Activated CD8-positive, alpha-beta memory T cell treated with anti-CD3 and anti-CD28 coated beads, Interleukin-2, amount 10 ng/mL, durations not matched to agents 7 days and 5 days (primary cell): Measurements from ENCODE around the gene C9orf50. TPM values are rescaled to one million over a fixed set of nuclear protein-coding genes. Genes with fewer than 3 reads are reported as not detected.

Source experiments
- ATAC-seq: fragments of 150-1000 bp; cut with Tn5 transposase; one replicate; pipeline ENCODE4 v1.10.0; 2021; ENCODE audit warnings: moderate library complexity
- CTCF ChIA-PET: fragments of 350-600 bp; sonication (Branson Sonifier 250); formaldehyde crosslinking; loops from one replicate; lab custom pipeline; 2021; ENCODE audit warnings: antibody characterized with exemption; lab: Charles Lee
- DNase-seq: peaks from one replicate; pipeline ENCODE4 v3.0.0-alpha.2; 2020
- H3K27ac Mint-ChIP-seq: one replicate; pipeline ENCODE4 v1.8.0; 2021; ENCODE audit warnings: mild to moderate bottlenecking, mixed read lengths
- H3K27me3 Mint-ChIP-seq: one replicate; pipeline ENCODE4 v1.8.0; 2021; ENCODE audit warnings: mixed read lengths
- H3K36me3 Mint-ChIP-seq: one replicate; pipeline ENCODE4 v1.8.0; 2021; ENCODE audit warnings: mild to moderate bottlenecking, mixed read lengths
- H3K4me1 Mint-ChIP-seq: one replicate; pipeline ENCODE4 v1.8.0; 2021; ENCODE audit warnings: mixed read lengths
- H3K4me3 Mint-ChIP-seq: one replicate; pipeline ENCODE4 v1.8.0; 2021; ENCODE audit warnings: mild to moderate bottlenecking, moderate library complexity, mixed read lengths
- H3K9me3 Mint-ChIP-seq: one replicate; pipeline ENCODE4 v1.8.0; 2022; ENCODE audit warnings: low read depth, mixed read lengths
- total RNA-seq, 2 experiments: library from RNA; stranded (reverse); gene quantifications; one replicate each; pipeline ENCODE4 v1.2.3, GENCODE V29; 2021

The C9orf50 gene
- total RNA-seq, 2 experiments from 2014 or later, result not detected

DNA sequence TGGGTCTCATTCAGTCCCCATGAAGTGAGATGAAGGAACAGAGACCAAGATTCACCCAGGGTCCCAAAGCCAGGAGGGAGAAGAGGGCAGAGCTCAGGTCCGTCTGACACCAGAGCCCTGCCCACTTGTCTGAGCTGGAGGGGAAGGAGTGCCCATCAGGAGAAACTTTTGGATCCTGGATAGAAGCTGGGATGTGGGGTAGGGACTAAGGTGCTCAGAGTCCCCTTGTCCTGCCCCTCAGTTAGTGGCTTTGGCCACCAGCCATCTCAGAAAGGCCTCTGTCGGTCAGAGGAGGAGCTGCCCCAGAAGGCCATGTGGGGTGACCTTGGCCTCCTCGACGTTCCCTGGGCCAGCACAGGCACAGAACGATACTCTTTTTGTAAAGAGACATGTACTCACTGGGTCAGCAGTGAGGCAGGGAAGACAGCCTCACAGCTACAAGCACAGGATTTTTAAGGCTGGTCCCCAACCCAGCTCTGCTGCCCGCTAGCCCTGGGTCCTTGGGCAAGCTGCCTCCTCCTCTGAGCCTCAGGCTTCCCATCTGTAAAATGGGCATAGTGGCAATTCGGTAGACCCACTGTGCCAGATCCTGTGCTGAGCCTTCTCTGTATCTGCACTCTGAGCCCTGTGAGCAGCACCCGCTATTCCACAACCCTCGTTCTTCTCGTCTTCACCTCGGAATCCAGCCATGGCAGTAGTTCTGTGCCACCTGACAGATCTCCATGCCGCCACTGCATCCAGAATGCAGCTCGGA, 49.4 kb downstream of the C9orf50 start:
- peaks cover 24% of the 10 kb centered on the region for H3K4me1 Mint-ChIP-seq
- peaks cover 3% of the 10 kb centered on the region for H3K36me3 Mint-ChIP-seq
- DNase-seq (no peak), ATAC-seq (no peak)
- peak overlapping the region; percentile 61 for H3K27ac Mint-ChIP-seq
- CTCF ChIA-PET, result interaction anchor here (1.2 to 4.7 kb wide), 3 partner anchors 9 to 433 kb away, joined by 3 to 17 read pairs (median 4); no protein-coding TSS in a partner anchor
- H3K27me3 Mint-ChIP-seq, result peaks cover 29% of the 10 kb centered on the region
- peaks cover 6% of the 10 kb centered on the region for H3K9me3 Mint-ChIP-seq
- no peak overlapping the region for H3K4me3 Mint-ChIP-seq

DNA sequence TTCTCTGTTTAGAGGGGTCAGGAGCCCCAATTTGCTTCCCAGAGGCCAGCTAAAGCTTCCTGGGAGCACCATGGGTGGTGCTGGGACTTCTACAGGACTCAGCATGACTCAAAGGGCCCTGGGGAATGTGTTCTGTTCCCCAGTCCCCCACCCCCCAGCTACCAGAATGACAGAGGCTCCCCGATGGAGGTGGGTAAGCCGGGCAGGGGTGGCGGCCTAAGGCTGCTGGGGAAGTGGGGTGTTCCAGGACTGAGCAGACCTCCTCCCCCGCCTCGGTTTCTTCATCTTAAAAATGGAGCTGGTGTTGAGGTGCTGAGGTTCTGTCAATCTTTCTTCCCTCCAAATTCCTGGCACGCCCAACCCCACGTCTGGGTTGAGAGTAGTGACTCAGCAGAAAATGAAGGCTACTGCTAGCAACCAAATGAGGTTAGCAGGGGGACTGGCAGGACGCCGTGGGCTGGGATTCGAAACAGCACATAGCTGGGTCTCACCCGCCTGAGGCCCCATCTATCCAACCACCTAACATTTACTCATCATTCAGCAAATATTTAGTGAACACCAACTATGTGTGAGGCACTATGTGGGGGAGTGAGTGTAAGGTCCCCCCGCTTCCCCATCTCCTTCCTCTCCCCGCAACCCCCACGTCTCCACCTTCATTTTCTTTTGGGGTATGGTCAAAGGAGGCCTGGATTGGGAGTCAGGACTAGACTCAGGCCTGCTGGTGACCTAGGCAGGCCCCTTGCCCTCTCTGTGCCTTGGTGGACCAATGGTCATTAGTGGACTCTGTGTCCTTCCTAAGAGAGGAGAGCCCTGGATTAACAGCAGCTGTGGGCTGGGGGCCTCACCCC, 50.2 kb downstream of the C9orf50 start:
- peaks cover 6% of the 10 kb centered on the region for H3K9me3 Mint-ChIP-seq
- no peak for DNase-seq
- H3K27ac Mint-ChIP-seq, result peak overlapping the region; percentile 61
- peaks cover 3% of the 10 kb centered on the region for H3K36me3 Mint-ChIP-seq
- peaks cover 24% of the 10 kb centered on the region for H3K4me1 Mint-ChIP-seq
- CTCF ChIA-PET, result interaction anchor here (0.6 to 4.7 kb wide), 5 partner anchors 10 to 439 kb away, joined by 3 to 17 read pairs (median 4); no protein-coding TSS in a partner anchor
- peaks cover 33% of the 10 kb centered on the region for H3K27me3 Mint-ChIP-seq
- peak; percentile 21 for ATAC-seq
- H3K4me3 Mint-ChIP-seq, result no peak overlapping the region

DNA sequence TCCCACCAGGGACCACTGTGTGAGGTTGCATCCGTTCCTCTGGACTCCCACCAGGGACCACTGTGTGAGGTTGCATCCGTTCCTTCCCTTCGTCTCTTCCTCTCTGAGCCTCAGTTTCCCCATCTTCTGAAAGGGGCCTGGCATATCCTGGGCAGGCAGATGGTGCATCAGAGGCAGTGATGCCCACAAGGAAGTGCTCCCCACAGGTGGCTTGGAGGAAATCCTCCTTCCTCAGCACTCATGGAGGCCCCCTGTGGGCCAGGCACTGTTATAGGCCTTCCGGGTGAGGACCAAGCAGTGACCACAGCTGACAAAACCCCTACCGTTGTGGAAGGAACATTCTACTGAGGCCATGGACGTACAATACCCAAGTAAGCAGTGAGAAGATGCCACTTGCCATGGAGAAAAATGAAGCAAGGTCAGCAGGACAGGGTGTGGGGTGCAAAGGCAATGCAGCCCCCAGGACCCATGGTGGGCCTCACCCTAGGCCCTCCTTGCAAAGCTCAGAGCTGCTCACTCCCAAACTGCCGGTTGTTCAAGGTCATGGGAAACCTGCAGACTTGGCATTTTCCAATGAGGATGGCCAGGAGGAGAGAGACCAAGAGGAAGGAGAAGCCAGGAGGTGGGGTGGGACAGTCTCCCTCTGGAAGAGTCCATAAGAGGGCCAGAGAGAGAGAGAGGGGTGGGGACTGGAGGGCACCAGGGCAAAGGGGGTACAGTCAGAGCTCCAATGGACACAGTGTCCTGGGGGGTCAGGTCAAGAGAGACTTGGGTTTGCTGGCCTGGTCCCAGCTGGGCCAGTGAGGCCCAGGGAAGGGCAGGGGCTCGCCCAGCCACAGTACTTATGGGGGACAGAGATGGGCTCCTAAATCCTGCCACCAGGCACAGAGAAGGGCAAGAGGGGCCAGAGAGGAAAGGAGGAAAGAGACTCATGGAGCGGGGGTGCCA, 51.1 kb downstream of the C9orf50 start:
- Mint-ChIP-seq H3K27ac (no peak overlapping the region), H3K4me3 (peak overlapping the region; percentile 56), H3K27me3 (peaks cover 33% of the 10 kb centered on the region), H3K9me3 (peaks cover 6% of the 10 kb centered on the region), H3K36me3 (peaks cover 3% of the 10 kb centered on the region), H3K4me1 (peaks cover 24% of the 10 kb centered on the region)
- no peak for DNase-seq
- ATAC-seq, result no peak
- CTCF ChIA-PET, result interaction anchor here (2.0 to 4.7 kb wide), 2 partner anchors 11 to 438 kb away, joined by 4 to 17 read pairs; no protein-coding TSS in a partner anchor

DNA sequence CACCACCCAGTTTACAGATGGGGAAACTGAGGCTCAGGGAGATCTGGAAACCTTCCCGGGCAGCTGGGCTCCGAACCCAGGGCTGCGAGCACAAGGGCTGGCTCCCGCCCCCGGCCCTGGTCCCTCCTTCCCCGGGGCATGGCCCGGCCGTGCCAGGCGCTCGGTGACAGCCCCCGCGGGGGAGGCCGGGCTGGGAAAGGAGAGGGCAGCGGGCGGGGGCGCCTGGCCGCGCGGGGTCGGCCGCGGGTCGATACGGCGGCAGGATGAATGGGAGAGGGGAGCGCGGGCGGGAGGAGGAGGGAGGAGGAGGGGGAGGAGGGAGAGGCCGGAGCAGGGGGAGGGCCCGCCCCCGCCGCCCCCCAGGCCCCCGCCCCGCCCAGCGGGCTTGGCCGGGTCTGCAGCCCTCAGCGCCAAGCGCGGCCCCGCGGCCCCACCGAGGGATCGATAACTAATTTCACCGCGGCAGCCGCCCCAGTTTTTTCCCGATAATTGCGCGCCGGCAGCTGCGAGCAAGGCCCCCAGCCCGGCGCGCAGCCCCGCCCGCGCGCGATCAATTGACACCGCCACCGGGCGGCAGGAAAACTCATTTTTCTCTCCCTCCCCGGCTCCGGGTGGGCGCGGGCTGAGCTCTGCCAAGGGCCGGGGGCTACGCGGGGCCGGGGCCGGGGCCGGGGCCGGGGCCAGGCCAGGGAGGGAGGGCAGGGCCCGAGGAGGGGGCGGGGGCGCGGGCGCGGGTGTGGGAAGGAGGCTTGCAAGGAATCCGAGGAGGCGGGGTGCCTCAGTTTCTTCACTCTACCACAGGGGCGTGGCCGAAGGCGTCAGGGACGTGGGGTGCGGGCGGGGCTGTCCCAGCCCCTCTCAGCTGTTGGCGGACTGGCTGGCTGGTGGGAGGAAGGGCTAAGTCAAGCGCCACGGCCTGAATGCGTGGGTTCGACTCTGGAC, 52.1 kb downstream of the C9orf50 start:
- H3K27ac Mint-ChIP-seq, result no peak overlapping the region
- H3K27me3 Mint-ChIP-seq, result peaks cover 33% of the 10 kb centered on the region
- peaks cover 3% of the 10 kb centered on the region for H3K36me3 Mint-ChIP-seq
- H3K9me3 Mint-ChIP-seq, result peaks cover 3% of the 10 kb centered on the region
- peaks cover 24% of the 10 kb centered on the region for H3K4me1 Mint-ChIP-seq
- DNase-seq (no peak), ATAC-seq (peak; percentile 40)
- CTCF ChIA-PET, result interaction anchor here (2.0 to 4.7 kb wide), 2 partner anchors 12 to 437 kb away, joined by 4 to 17 read pairs; no protein-coding TSS in a partner anchor
- peak overlapping the region; percentile 56 for H3K4me3 Mint-ChIP-seq

DNA sequence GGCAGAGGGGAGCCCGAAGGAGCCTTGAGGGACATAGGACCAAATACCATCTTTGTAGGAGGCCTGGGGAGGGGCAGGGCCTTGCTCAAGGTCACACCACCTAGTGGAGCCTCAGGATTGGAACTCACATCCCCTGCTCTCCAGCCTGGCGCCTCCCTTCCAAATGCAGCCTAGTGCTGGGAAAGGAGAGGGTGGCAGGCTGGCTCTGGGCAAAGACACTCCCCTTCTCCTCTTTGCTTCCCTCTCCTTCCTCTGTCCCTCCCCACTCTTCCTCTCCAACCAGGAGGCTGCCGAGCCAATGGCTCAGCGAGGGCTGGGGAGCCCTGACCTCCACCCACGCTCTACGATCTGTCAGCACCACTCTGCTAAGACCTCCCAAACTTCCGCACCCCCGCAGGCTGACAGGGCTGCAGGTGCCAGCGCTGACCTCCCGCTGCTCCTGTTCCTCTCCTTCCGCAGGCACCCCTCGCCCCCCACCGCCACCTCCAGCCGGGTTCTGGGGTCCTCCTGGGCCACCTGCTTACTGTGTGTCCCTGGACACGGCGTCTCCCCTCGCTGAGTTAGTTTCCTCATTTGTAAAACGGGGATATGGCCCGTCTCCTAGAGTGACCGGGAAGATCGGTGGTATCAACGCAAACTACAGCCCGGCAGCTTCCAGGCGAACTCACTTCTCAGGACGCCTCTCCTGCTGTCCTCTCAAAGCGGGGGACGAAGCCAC, 52.9 kb downstream of the C9orf50 start:
- CTCF ChIA-PET, result interaction anchor here (2.0 to 4.7 kb wide), 2 partner anchors 13 to 436 kb away, joined by 4 to 17 read pairs; no protein-coding TSS in a partner anchor
- ATAC-seq (no peak), DNase-seq (no peak)
- Mint-ChIP-seq H3K4me3 (peak overlapping the region; percentile 15), H3K4me1 (peaks cover 24% of the 10 kb centered on the region), H3K27ac (no peak overlapping the region), H3K36me3 (no peaks in the 10 kb centered on the region), H3K9me3 (no peaks in the 10 kb centered on the region), H3K27me3 (peaks cover 33% of the 10 kb centered on the region)

DNA sequence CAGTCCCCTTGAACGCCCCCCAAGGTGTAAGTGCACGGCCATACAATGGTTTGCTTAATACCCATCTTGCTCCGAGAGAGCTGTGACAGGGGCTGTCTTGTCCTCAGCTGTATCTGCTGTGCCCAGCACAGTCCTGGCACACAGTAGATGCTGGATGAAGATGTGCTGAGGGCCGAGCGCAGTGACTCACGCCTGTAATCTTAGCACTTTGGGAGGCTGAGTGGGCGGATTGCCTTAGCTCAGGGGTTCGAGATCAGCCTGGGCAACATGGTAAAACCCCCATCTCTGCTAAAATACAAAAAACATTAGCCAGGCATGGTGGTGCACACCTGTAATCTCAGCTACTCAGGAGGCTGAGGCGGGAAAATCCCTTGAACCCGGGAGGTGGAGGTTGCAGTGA, 53.6 kb downstream of the C9orf50 start:
- Mint-ChIP-seq H3K27ac (no peak overlapping the region), H3K9me3 (no peaks in the 10 kb centered on the region), H3K4me1 (peaks cover 24% of the 10 kb centered on the region), H3K36me3 (no peaks in the 10 kb centered on the region), H3K27me3 (peaks cover 33% of the 10 kb centered on the region), H3K4me3 (no peak overlapping the region)
- no peak for ATAC-seq
- CTCF ChIA-PET, result interaction anchor here (0.7 to 4.7 kb wide), 2 partner anchors 14 to 976 kb away, joined by 3 to 17 read pairs; no protein-coding TSS in a partner anchor
- DNase-seq, result no peak

DNA sequence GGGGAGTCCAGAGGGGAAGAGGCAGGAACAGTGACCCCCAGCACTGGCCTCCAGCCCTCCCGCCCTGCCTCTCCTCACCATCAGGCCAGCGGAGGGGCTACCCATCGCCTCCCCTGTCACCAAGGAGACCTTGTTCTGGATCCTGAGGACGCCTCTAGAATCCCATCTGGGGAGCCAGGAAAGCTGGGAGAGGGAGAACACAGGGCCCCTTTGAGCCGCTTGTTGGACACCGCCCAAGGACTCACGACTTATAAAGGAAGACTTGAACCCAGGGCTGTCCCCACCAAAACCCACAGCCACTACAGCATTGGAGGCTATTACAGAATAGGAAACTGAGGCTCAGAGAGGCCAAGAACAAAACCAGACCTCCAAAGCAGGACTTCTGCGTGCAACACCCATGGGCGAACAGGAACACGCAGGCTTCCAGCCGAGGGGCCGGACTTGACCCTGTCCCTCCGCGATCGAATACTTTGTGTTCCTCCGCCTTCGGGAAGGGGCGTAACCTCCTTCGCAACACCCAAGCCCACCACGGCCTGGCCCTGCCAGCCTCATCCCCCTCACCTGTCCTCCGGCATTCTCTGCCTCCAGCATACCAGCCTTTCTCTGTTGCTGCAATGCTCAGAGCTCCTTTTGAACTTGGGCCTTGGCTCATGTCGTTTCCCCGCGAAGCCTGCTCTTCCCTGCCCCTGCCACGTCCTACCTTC, 54.2 kb downstream of the C9orf50 start:
- ATAC-seq, result no peak

DNA sequence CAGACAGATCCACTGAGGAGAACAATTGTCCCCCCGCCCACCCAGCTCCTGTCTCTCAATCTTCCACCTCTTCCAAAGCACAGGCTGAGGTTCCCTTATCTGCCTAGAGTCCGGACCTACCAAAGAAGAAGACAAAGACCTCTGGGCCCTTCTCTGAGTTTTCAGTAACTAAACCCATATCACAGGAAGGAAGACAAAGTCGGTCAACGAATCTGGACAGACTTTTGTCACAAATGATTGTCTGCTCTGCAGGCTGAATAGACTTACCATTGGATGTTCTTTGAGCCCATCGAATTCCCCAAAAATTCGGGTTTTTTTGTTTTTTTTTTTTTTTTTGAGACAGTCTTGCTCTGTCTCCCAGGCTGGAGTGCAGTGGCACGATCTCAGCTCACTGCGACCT, 58.0 kb downstream of the C9orf50 start:
- Mint-ChIP-seq H3K9me3 (no peaks in the 10 kb centered on the region), H3K27ac (no peak overlapping the region), H3K4me1 (peaks cover under 1% of the 10 kb centered on the region), H3K27me3 (peaks cover 19% of the 10 kb centered on the region), H3K36me3 (no peaks in the 10 kb centered on the region), H3K4me3 (no peak overlapping the region)
- ATAC-seq (no peak), DNase-seq (no peak)
- CTCF ChIA-PET, result interaction anchor here (1.5 kb wide), 1 partner anchor 12 kb away, joined by 3 read pairs; no protein-coding TSS in a partner anchor

More for the DNA sequence above, 54.2 kb downstream of the C9orf50 start:
- no peak for DNase-seq
- Mint-ChIP-seq H3K9me3 (no peaks in the 10 kb centered on the region), H3K27me3 (peaks cover 33% of the 10 kb centered on the region), H3K36me3 (no peaks in the 10 kb centered on the region), H3K4me1 (peaks cover 24% of the 10 kb centered on the region), H3K27ac (no peak overlapping the region), H3K4me3 (no peak overlapping the region)
- CTCF ChIA-PET, result interaction anchor here (0.6 to 0.7 kb wide), 2 partner anchors 86 to 977 kb away, joined by 3 read pairs; no protein-coding TSS in a partner anchor

DNA sequence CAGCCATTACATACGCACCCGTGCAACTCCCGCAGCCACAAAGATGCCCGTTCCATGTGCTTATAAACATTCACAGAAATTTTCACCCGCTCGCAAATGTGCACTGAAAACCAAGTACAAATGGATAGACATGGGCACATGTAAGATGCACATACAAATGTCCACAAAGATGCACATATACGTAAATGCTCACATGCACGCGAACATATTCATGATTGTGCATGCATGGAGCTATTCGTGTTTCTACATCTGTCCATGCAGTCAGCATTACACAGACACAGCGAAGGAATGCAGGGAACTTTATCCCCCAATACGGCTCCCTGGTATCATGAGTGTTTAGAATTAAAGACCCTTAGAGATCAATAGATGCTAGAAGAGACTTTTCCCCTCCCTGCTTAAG, 58.4 kb downstream of the C9orf50 start:
- CTCF ChIA-PET, result interaction anchor here (1.5 kb wide), 1 partner anchor 11 kb away, joined by 3 read pairs; no protein-coding TSS in a partner anchor
- Mint-ChIP-seq H3K4me3 (no peak overlapping the region), H3K36me3 (no peaks in the 10 kb centered on the region), H3K27me3 (peaks cover 16% of the 10 kb centered on the region), H3K9me3 (no peaks in the 10 kb centered on the region), H3K27ac (no peak overlapping the region), H3K4me1 (no peaks in the 10 kb centered on the region)
- DNase-seq, result no peak
- ATAC-seq, result no peak
